VCaP (cell line): ENCODE data around the gene UNC5C.

Experiments used
- H3K27ac ChIP-seq: fragments of 450-650 bp; 2 replicates; pipeline ENCODE4 v1.5.1; 2017
- TF ChIP-seq, protein P1 (sequence below): fragments of 450-650 bp; conservative IDR thresholded peaks from 2 replicates; pipeline ENCODE4 v1.5.1; 2017; ENCODE audit warnings: mild to moderate bottlenecking, moderate library complexity

Gene UNC5C

DNA sequence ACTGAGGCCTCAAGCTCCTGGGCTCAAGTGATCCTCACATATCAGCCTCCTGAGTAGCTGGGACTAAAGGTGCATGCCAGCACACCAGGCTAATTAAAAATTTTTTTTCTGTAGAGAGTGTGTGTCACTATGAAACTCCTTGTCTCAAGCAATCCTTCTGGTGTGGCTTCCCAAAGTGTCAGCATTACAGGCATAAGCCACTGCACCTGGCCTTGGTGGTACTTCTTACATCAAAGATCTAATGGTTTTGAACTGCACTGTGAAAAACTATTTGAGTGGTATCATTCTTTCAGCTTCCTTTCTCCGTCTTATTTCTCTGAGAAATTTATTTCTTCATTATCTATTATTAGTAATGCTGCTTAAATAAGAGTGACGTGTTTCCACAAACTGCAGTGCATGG lies 98.5 kb downstream of the UNC5C start:
- no peak overlapping the region for H3K27ac ChIP-seq
- TF ChIP-seq, protein P1, sequence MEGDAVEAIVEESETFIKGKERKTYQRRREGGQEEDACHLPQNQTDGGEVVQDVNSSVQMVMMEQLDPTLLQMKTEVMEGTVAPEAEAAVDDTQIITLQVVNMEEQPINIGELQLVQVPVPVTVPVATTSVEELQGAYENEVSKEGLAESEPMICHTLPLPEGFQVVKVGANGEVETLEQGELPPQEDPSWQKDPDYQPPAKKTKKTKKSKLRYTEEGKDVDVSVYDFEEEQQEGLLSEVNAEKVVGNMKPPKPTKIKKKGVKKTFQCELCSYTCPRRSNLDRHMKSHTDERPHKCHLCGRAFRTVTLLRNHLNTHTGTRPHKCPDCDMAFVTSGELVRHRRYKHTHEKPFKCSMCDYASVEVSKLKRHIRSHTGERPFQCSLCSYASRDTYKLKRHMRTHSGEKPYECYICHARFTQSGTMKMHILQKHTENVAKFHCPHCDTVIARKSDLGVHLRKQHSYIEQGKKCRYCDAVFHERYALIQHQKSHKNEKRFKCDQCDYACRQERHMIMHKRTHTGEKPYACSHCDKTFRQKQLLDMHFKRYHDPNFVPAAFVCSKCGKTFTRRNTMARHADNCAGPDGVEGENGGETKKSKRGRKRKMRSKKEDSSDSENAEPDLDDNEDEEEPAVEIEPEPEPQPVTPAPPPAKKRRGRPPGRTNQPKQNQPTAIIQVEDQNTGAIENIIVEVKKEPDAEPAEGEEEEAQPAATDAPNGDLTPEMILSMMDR = no peak

DNA sequence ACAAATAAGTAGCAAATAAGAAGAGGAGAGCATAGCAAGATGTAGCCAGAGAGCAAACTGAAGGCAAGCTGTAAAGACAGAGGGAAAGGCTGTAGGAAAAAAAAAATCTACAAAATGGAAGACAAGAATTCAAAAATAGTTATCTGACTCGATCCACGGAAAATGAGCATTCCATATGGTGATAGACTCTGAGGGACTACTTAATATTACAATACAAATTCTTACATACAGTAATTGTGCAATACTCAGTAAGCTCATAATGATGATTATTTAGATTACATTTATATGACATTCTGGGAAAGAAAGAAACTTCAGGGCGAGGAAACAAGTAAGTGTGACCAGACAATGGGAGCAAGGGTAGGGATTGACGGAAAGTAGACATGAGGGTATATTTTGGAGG lies 102.6 kb downstream of the UNC5C start:
- peak overlapping the region; percentile 27 for H3K27ac ChIP-seq
- TF ChIP-seq, protein P1 = no peak

DNA sequence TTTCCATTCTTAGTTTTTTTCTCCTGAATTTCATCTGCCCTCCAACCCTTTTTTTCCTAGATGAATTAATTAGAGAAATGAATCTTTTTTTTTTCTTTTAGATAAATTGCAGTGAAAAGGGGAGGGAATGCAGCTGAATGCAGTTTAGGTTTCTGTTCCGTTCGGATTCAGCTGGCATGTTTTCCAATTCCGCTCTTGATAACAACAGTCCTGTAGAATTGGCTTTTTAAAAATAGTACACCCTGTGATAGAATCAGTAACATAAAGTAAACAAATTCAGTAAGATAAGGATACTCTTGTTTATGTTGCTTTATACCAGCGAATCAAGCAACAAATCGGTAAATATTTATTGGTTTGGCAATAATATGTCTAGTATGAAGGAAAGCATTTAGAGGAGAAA lies 103.5 kb downstream of the UNC5C start:
- H3K27ac ChIP-seq = peak overlapping the region; percentile 27
- TF ChIP-seq, protein P1 = no peak

DNA sequence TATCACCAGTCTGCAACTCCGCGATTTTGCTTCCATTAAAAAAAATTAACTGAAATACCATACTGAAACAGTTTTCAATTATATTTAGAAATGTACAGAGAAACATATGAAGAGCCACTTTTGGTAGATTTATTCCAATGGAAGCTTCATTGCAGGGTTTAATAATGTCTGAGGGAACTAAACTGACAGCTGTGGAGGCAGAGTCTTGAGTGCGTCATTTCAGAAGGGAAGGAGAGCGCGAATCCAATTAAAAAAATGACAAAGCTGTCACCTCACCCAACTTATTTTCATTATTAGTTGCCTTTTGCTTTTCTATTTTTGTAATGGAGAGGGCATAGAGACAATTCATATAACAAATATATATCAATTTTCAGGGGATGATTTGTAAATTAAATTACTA lies 104.0 kb downstream of the UNC5C start:
- peak overlapping the region; percentile 27; the same call in 1 of the 2 replicates for H3K27ac ChIP-seq
- TF ChIP-seq, protein P1 = no peak

DNA sequence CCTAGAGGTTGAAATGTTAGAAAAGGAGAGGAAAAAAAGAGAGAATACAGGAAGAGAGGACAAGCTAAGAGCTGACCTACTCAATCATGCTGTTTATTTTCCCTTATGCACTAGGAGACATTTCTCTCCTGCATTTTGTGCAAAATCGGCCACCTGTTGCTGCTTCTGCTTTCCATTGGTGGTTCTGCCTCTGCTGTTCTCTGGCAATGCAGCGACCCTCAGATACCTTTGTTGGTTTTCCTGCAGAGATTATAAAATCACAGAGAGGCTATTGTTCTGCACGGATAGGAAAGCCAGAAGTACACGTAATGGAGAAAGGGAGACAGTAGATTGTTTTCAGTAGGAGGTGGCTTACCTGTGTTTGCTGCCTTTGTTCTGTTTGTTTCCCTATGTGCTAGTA lies 108.9 kb downstream of the UNC5C start:
- TF ChIP-seq, protein P1 = no peak

DNA sequence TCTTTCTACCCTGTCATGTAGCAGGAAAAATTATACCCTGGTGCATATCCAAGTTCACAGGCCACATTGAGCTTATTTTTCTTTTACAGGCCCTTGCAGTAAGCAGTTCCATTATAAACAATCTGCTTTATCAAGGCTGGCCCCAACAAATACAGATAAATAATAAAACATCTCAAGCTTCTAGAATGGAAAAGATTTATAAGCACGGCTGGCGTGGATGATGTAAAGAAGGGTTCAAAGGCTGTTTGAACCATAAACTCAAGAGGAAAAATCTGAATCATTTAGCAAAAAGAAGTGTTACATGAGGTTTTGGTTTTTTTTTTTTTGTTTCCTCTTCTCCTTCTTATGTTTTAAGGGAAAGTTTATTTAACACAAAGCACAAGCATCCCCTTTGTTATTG lies 109.7 kb downstream of the UNC5C start:
- H3K27ac ChIP-seq = no peak overlapping the region
- TF ChIP-seq, protein P1 = no peak

More for the DNA sequence above, 108.9 kb downstream of the UNC5C start:
- H3K27ac ChIP-seq = no peak overlapping the region

GRCh38 chr4:95432466-95432865 lies 116.3 kb downstream of the UNC5C start:
- TF ChIP-seq, protein P1 = no peak
- H3K27ac ChIP-seq = no peak overlapping the region

DNA sequence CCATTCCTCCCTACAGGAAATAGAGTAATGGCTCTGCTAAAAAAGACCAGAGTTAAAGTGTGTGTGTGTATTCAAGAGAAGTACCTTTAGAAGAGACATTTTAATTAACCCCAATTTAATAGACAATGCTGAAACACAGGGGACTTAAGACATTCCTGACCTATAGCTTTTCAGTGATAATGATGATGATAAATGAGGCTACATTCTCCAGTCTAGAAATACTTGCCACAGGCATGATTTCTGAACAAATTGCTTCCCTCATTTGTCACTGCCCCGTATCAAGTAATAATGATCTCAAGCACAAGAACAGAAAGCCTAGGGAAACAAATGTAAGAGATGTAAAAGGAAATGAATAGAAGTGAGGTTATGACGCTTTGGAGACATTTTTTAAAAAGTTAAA lies 117.1 kb downstream of the UNC5C start:
- no peak overlapping the region for H3K27ac ChIP-seq
- TF ChIP-seq, protein P1 = no peak
